IMR-90 (cell line): ENCODE measurements around the gene IGF1R. TPM values are rescaled to one million over a fixed set of nuclear protein-coding genes. Genes with fewer than 3 reads are reported as not detected.

Experiments
- ATAC-seq: fragments of 200-7000 bp; cut with Tn5 transposase; 2 replicates; pipeline ENCODE4 v1.9.1; 2020; ENCODE audit warnings: low read depth, mild to moderate bottlenecking, moderate library complexity
- BruUV-seq: library from RNA; stranded (reverse); fragments of 400-500 nt; replicated peaks from 2 replicates; lab custom pipeline; 2021; lab: Mats Ljungman, UMichigan
- CTCF ChIA-PET: fragments of 300-600 bp; formaldehyde crosslinking; extraction: SDS; loops from one replicate; lab custom pipeline; 2021; ENCODE audit warnings: antibody characterized with exemption; lab: Yijun Ruan, JAX
- POLR2A ChIA-PET: fragments of 300-600 bp; sonication (Branson Sonifier 250); formaldehyde crosslinking; loops from one replicate; lab custom pipeline; 2022; ENCODE audit warnings: antibody characterized with exemption; ENCODE audit not compliant: unreplicated experiment; lab: Charles Lee
- DNase-seq: peaks from one replicate; pipeline ENCODE4 v3.0.0; 2013
- H2AFZ ChIP-seq: replicated peaks from 2 replicates; pipeline ENCODE3; 2013; ENCODE audit warnings: low read length, mild to moderate bottlenecking; ENCODE audit not compliant: poor library complexity
- H2AK5ac ChIP-seq: 2 replicates; pipeline ENCODE4 v1.6.1; 2013; ENCODE audit warnings: low read depth, low read length, inconsistent platforms
- H2AK9ac ChIP-seq: replicated peaks from 2 replicates; pipeline ENCODE3; 2013; ENCODE audit warnings: mild to moderate bottlenecking, low read depth, low read length, moderate library complexity; ENCODE audit not compliant: poor library complexity
- H2BK120ac ChIP-seq: 2 replicates; pipeline ENCODE4 v1.6.1; 2013; ENCODE audit warnings: low read depth, low read length, inconsistent platforms
- H2BK15ac ChIP-seq: 3 replicates; pipeline ENCODE4 v1.6.1; 2013; ENCODE audit warnings: low read depth, low read length, inconsistent platforms
- H2BK20ac ChIP-seq: 2 replicates; pipeline ENCODE4 v1.6.1; 2013; ENCODE audit warnings: low read depth, mild to moderate bottlenecking, inconsistent platforms, low read length, moderate library complexity
- H2BK5ac ChIP-seq: 2 replicates; pipeline ENCODE4 v1.6.1; 2013; ENCODE audit warnings: mild to moderate bottlenecking, low read depth, low read length, inconsistent platforms; ENCODE audit not compliant: poor library complexity, severe bottlenecking
- H3K14ac ChIP-seq: replicated peaks from 2 replicates; pipeline ENCODE4 v1.6.1; 2013; ENCODE audit warnings: low read depth, low read length, inconsistent platforms
- H3K18ac ChIP-seq: 2 replicates; pipeline ENCODE4 v1.6.1; 2013; ENCODE audit warnings: low read depth, low read length, control low read depth
- H3K23ac ChIP-seq: 2 replicates; pipeline ENCODE4 v1.6.1; 2013; ENCODE audit warnings: low read depth, low read length, inconsistent platforms
- H3K27ac ChIP-seq: 2 replicates; pipeline ENCODE4 v1.5.1; 2013; ENCODE audit warnings: mild to moderate bottlenecking, control low read depth, low read length; ENCODE audit not compliant: insufficient read depth
- H3K27me3 ChIP-seq: 2 replicates; pipeline ENCODE4 v1.6.1; 2013; ENCODE audit warnings: low read length; ENCODE audit not compliant: control insufficient read depth, insufficient read depth
- H3K36me3 ChIP-seq: 2 replicates; pipeline ENCODE4 v1.6.1; 2013; ENCODE audit warnings: low read length, mixed read lengths; ENCODE audit not compliant: control insufficient read depth, insufficient read depth
- H3K4ac ChIP-seq: 2 replicates; pipeline ENCODE4 v1.6.1; 2013; ENCODE audit warnings: low read depth, low read length, inconsistent platforms
- H3K4me1 ChIP-seq: 2 replicates; pipeline ENCODE4 v1.6.1; 2013; ENCODE audit warnings: low read length, mixed read lengths; ENCODE audit not compliant: control insufficient read depth, insufficient read depth
- H3K4me2 ChIP-seq: 2 replicates; pipeline ENCODE4 v1.6.1; 2013; ENCODE audit warnings: low read depth, mild to moderate bottlenecking, control low read depth, low read length, moderate library complexity
- H3K4me3 ChIP-seq: 2 replicates; pipeline ENCODE4 v1.5.1; 2013; ENCODE audit warnings: low read depth, mild to moderate bottlenecking, control low read depth, low read length, moderate library complexity; ENCODE audit not compliant: insufficient read depth
- H3K56ac ChIP-seq: 2 replicates; pipeline ENCODE4 v1.6.1; 2013; ENCODE audit warnings: low read length, inconsistent platforms; ENCODE audit not compliant: insufficient read depth; ENCODE audit errors: extremely low read depth
- H3K79me1 ChIP-seq, 2 experiments: 2 replicates each; pipeline ENCODE4 v1.6.1; 2013; ENCODE audit warnings: low read length in 2 of 2, inconsistent platforms in 1 of 2, low read depth in 1 of 2
- H3K9ac ChIP-seq: 2 replicates; pipeline ENCODE4 v1.6.1; 2013; ENCODE audit warnings: low read depth, low read length, control low read depth
- H3K9me1 ChIP-seq: 2 replicates; pipeline ENCODE4 v1.6.1; 2013; ENCODE audit warnings: low read length, inconsistent platforms; ENCODE audit not compliant: insufficient read depth
- H3K9me3 ChIP-seq: 2 replicates; pipeline ENCODE4 v1.6.1; 2013; ENCODE audit warnings: low read length; ENCODE audit not compliant: control insufficient read depth, insufficient read depth
- H4K20me1 ChIP-seq: 2 replicates; pipeline ENCODE4 v1.6.1; 2013; ENCODE audit warnings: low read length, inconsistent platforms; ENCODE audit not compliant: insufficient read depth
- H4K5ac ChIP-seq: 2 replicates; pipeline ENCODE4 v1.6.1; 2013; ENCODE audit warnings: mild to moderate bottlenecking, low read depth, low read length, control low read depth
- H4K8ac ChIP-seq, 2 experiments: 2 replicates each; pipeline ENCODE4 v1.6.1; 2013; ENCODE audit warnings: low read depth in 2 of 2, low read length in 2 of 2, control low read depth in 1 of 2, inconsistent platforms in 1 of 2
- H4K91ac ChIP-seq: 2 replicates; pipeline ENCODE4 v1.6.1; 2013; ENCODE audit warnings: low read depth, low read length, inconsistent platforms; ENCODE audit not compliant: insufficient read depth
- BHLHE40 ChIP-seq: fragments of 150-350 bp; IDR thresholded peaks from 2 replicates; pipeline ENCODE4 v1.6.1; 2016; ENCODE audit warnings: mild to moderate bottlenecking, low read depth, low read length
- CEBPB ChIP-seq: IDR thresholded peaks from 2 replicates; pipeline ENCODE4 v1.6.1; 2012; ENCODE audit warnings: low read depth, low read length, improper control_type of control experiment
- CHD1 ChIP-seq: IDR thresholded peaks from 2 replicates; pipeline ENCODE4 v1.6.1; 2012; ENCODE audit warnings: low read depth, low read length, improper control_type of control experiment
- CTCF ChIP-seq: conservative IDR thresholded peaks from 2 replicates; pipeline ENCODE4 v1.5.1; 2012; ENCODE audit warnings: mild to moderate bottlenecking, low read depth, low read length, improper control_type of control experiment
- ELK1 ChIP-seq: fragments of 150-350 bp; IDR thresholded peaks from 2 replicates; pipeline ENCODE4 v1.6.1; 2016; ENCODE audit warnings: low read depth, mild to moderate bottlenecking, low read length, moderate library complexity, borderline replicate concordance
- FOS ChIP-seq: fragments of 150-350 bp; IDR thresholded peaks from 2 replicates; pipeline ENCODE4 v1.6.1; 2016; ENCODE audit warnings: low read depth, low read length
- MAFK ChIP-seq: IDR thresholded peaks from 2 replicates; pipeline ENCODE4 v1.6.1; 2012; ENCODE audit warnings: low read depth, low read length, improper control_type of control experiment
- MAZ ChIP-seq: IDR thresholded peaks from 2 replicates; pipeline ENCODE4 v1.6.1; 2012; ENCODE audit warnings: low read depth, mild to moderate bottlenecking, low read length, improper control_type of control experiment, moderate library complexity, borderline replicate concordance
- MXI1 ChIP-seq: IDR thresholded peaks from 2 replicates; pipeline ENCODE4 v1.6.1; 2012; ENCODE audit warnings: low read depth, mild to moderate bottlenecking, low read length, moderate library complexity, borderline replicate concordance
- NFE2L2 ChIP-seq: fragments of 150-350 bp; IDR thresholded peaks from 2 replicates; pipeline ENCODE4 v1.6.1; 2016; ENCODE audit warnings: low read depth, mild to moderate bottlenecking, low read length
- POLR2A ChIP-seq: IDR thresholded peaks from 2 replicates; pipeline ENCODE4 v1.6.1; 2012; ENCODE audit warnings: mild to moderate bottlenecking, low read depth, low read length
- RAD21 ChIP-seq: IDR thresholded peaks from 2 replicates; pipeline ENCODE4 v1.6.1; 2012; ENCODE audit warnings: low read length, improper control_type of control experiment
- RCOR1 ChIP-seq: IDR thresholded peaks from 2 replicates; pipeline ENCODE4 v1.6.1; 2012; ENCODE audit warnings: mild to moderate bottlenecking, low read length, improper control_type of control experiment; ENCODE audit not compliant: insufficient replicate concordance
- RFX5 ChIP-seq: IDR thresholded peaks from 2 replicates; pipeline ENCODE4 v1.8.0; 2012; ENCODE audit warnings: low read depth, mild to moderate bottlenecking, low read length, moderate library complexity
- SMC3 ChIP-seq: fragments of 150-350 bp; IDR thresholded peaks from 2 replicates; pipeline ENCODE4 v1.6.1; 2016; ENCODE audit warnings: low read depth, mild to moderate bottlenecking, antibody characterized with exemption, low read length, moderate library complexity
- USF2 ChIP-seq: fragments of 150-350 bp; IDR thresholded peaks from 2 replicates; pipeline ENCODE4 v1.6.1; 2017; ENCODE audit warnings: mild to moderate bottlenecking, antibody characterized with exemption, low read length, low read depth
- WGBS, 2 experiments: methylation state at CpG; one replicate each; pipeline versions ENCODE4 v1.1.5 to v1.1.7; 2013; ENCODE audit warnings: missing lambda C conversion rate in 2 of 2; ENCODE audit not compliant: insufficient read length in 1 of 2; ENCODE audit errors: extremely low coverage in 2 of 2; 5-methylcytosine and 5-hydroxymethylcytosine counted together
- dilution Hi-C: fragments of 300-500 bp; cut with HindIII; formaldehyde crosslinking; loops from one replicate; pipeline ENCODE4 v1.14.3; 2018; ENCODE audit warnings: low sequenced_read_pairs; ENCODE audit not compliant: unreplicated experiment
- in situ Hi-C: fragments of 300-500 bp; cut with MboI; formaldehyde crosslinking; loops from 3 replicates; pipeline ENCODE4 v1.14.3; 2019; ENCODE audit warnings: low sequenced_read_pairs, inconsistent platforms, mixed read lengths
- intact Hi-C: fragments of 100-400 bp; cut with micrococcal nuclease; formaldehyde crosslinking; loops from 2 replicates; pipeline ENCODE4 v1.10.0; 2022
- polyA plus RNA-seq, 3 experiments: library from polyadenylated mRNA; depleted of rRNA; stranded (reverse); fragments of >200 nt; gene quantifications; 2 replicates each; pipeline ENCODE4 v1.2.3, GENCODE V29; 2012; ENCODE audit warnings: low replicate concordance in 1 of 3
- total RNA-seq: library from RNA; depleted of rRNA; stranded (reverse); fragments of >200 nt; gene quantifications from 2 replicates; pipeline ENCODE4 v1.2.3, GENCODE V29; 2012

Gene IGF1R
- total and polyA plus RNA-seq, 2 of the 4 experiments (the other 2 are of a cell fraction), result 24.0 to 24.9 TPM

GRCh38 chr15:98738689-98739401 is 90.5 kb downstream of the IGF1R start:
- Histone ChIP-seq H3K14ac (no peak overlapping the region), H2AK9ac (no peak overlapping the region), H4K8ac (no peak overlapping the region), H3K18ac (no peak overlapping the region), H3K36me3 (no peaks in the 10 kb centered on the region), H2BK15ac (no peak overlapping the region), H3K27me3 (no peaks in the 10 kb centered on the region), H4K20me1 (peaks cover 97% of the 10 kb centered on the region), H3K56ac (no peak overlapping the region), H3K9ac (no peak overlapping the region), H2AFZ (no peak overlapping the region), H3K27ac (no peak overlapping the region), H3K4ac (no peak overlapping the region), H2AK5ac (no peak overlapping the region), H4K5ac (no peak overlapping the region), H2BK5ac (no peak overlapping the region), H3K4me2 (no peak overlapping the region), H2BK20ac (no peak overlapping the region), H3K4me3 (no peak overlapping the region), H3K9me3 (no peaks in the 10 kb centered on the region), H3K4me1 (peaks cover 18% of the 10 kb centered on the region), H3K79me1 (peaks cover 36 to 96% of the 10 kb centered on the region in 2 experiments), H3K23ac (no peak overlapping the region), H2BK120ac (no peak overlapping the region), H4K91ac (no peak overlapping the region), H3K9me1 (peaks cover 31% of the 10 kb centered on the region)
- intact Hi-C loops (no loop called here), dilution Hi-C loops (no loop called here), in situ Hi-C loops (no loop called here)
- no peak for ATAC-seq
- BruUV-seq, result no TSS peak
- ChIA-PET CTCF (no interaction called here), POLR2A (no interaction called here)
- DNase-seq, result no peak
- 85% methylated on average over 3 of the region's 9 CpGs; no CpG with 5 or more reads in 1 of the 2 experiments for WGBS, 2 experiments
- no peak for TF ChIP-seq CTCF
- TF ChIP-seq POLR2A, result no peak
- TF ChIP-seq RCOR1, result no peak
- TF ChIP-seq RFX5, result no peak
- TF ChIP-seq RAD21, result no peak
- TF ChIP-seq MAFK, result no peak
- TF ChIP-seq USF2, result no peak
- no peak for TF ChIP-seq CHD1
- no peak for TF ChIP-seq FOS
- no peak for TF ChIP-seq ELK1
- no peak for TF ChIP-seq CEBPB
- TF ChIP-seq NFE2L2, result no peak
- no peak for TF ChIP-seq SMC3
- no peak for TF ChIP-seq MAZ
- no peak for TF ChIP-seq BHLHE40
- no peak for TF ChIP-seq MXI1
